Measurements from ENCODE around the gene SHQ1.

SHQ1 gene

GRCh38 chr3:72768006-72768441 is 80.2 kb downstream of the SHQ1 start:
- H3K27ac ChIP-seq (replicated peaks): no peak overlapping the region
- no peak overlapping the region for H3K4me3 ChIP-seq (replicated peaks; ENCODE audit: insufficient read depth, low read length)
- H3K27me3 ChIP-seq (ENCODE audit: insufficient read depth, poor library complexity, severe bottlenecking): no peaks in the 10 kb centered on the region
- no peak for DNase-seq (ENCODE audit: low read depth in 1 of 2, low spot score in 1 of 2)
- no peak for TF ChIP-seq SPI1 (IDR thresholded peaks at IDR 0.05; ENCODE audit: borderline replicate concordance, low read depth)
- no peak for TF ChIP-seq GABPA (IDR thresholded peaks at IDR 0.05; ENCODE audit: low read depth)
- no peak for TF ChIP-seq REST (IDR thresholded peaks at IDR 0.05; ENCODE audit: insufficient replicate concordance, low read depth)
- TF ChIP-seq POLR2AphosphoS5 (IDR thresholded peaks at IDR 0.05; ENCODE audit: low read depth): no peak
- TF ChIP-seq, protein P1, sequence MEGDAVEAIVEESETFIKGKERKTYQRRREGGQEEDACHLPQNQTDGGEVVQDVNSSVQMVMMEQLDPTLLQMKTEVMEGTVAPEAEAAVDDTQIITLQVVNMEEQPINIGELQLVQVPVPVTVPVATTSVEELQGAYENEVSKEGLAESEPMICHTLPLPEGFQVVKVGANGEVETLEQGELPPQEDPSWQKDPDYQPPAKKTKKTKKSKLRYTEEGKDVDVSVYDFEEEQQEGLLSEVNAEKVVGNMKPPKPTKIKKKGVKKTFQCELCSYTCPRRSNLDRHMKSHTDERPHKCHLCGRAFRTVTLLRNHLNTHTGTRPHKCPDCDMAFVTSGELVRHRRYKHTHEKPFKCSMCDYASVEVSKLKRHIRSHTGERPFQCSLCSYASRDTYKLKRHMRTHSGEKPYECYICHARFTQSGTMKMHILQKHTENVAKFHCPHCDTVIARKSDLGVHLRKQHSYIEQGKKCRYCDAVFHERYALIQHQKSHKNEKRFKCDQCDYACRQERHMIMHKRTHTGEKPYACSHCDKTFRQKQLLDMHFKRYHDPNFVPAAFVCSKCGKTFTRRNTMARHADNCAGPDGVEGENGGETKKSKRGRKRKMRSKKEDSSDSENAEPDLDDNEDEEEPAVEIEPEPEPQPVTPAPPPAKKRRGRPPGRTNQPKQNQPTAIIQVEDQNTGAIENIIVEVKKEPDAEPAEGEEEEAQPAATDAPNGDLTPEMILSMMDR (IDR thresholded peaks at IDR 0.05; ENCODE audit: insufficient read depth, low read length): no peak

- Histone ChIP-seq H3K4me3 (replicated peaks; ENCODE audit: insufficient read depth, low read length) (no peak overlapping the region), H3K27me3 (ENCODE audit: insufficient read depth, poor library complexity, severe bottlenecking) (no peaks in the 10 kb centered on the region), H3K27ac (replicated peaks) (no peak overlapping the region)
- TF ChIP-seq, protein P1 (IDR thresholded peaks at IDR 0.05; ENCODE audit: insufficient read depth, low read length): no peak
- TF ChIP-seq REST (IDR thresholded peaks at IDR 0.05; ENCODE audit: insufficient replicate concordance, low read depth) (no peak), SPI1 (IDR thresholded peaks at IDR 0.05; ENCODE audit: borderline replicate concordance, low read depth) (no peak), POLR2AphosphoS5 (IDR thresholded peaks at IDR 0.05; ENCODE audit: low read depth) (no peak), GABPA (IDR thresholded peaks at IDR 0.05; ENCODE audit: low read depth) (no peak)
- DNase-seq (ENCODE audit: low read depth in 1 of 2, low spot score in 1 of 2): no peak
These were observed 81.4 kb downstream of the SHQ1 start for GRCh38 chr3:72766866-72767265.

- no peak for TF ChIP-seq GABPA (IDR thresholded peaks at IDR 0.05; ENCODE audit: low read depth)
- TF ChIP-seq SPI1 (IDR thresholded peaks at IDR 0.05; ENCODE audit: borderline replicate concordance, low read depth): no peak
- TF ChIP-seq, protein P1 (IDR thresholded peaks at IDR 0.05; ENCODE audit: insufficient read depth, low read length): no peak
- TF ChIP-seq REST (IDR thresholded peaks at IDR 0.05; ENCODE audit: insufficient replicate concordance, low read depth): no peak
- TF ChIP-seq POLR2AphosphoS5 (IDR thresholded peaks at IDR 0.05; ENCODE audit: low read depth): no peak
- no peak for DNase-seq (ENCODE audit: low read depth in 1 of 2, low spot score in 1 of 2)
- H3K27me3 ChIP-seq (ENCODE audit: insufficient read depth, poor library complexity, severe bottlenecking): no peaks in the 10 kb centered on the region
- H3K4me3 ChIP-seq (replicated peaks; ENCODE audit: insufficient read depth, low read length): no peak overlapping the region
- H3K27ac ChIP-seq (replicated peaks): no peak overlapping the region
These were observed 84.3 kb downstream of the SHQ1 start for GRCh38 chr3:72763751-72764440.
